GM18498 (cell line): ENCODE data around the gene WSCD2.

Source experiments
- ATAC-seq: cut with Tn5 transposase; IDR thresholded peaks from one replicate; pipeline ENCODE4 v1.9.1; 2021; ENCODE audit warnings: mild to moderate bottlenecking, moderate library complexity; ENCODE audit not compliant: unreplicated experiment

Gene WSCD2

GRCh38 chr12:108106599-108106998, 22.5 kb upstream of the WSCD2 start:
- no peak for ATAC-seq

GRCh38 chr12:108107293-108107692, 21.8 kb upstream of the WSCD2 start:
- ATAC-seq, result no peak

- ATAC-seq, result no peak
These were observed 19.6 kb upstream of the WSCD2 start for GRCh38 chr12:108109504-108109903.

- ATAC-seq, result no peak
These were observed 19.1 kb upstream of the WSCD2 start for GRCh38 chr12:108109954-108110353.

GRCh38 chr12:108110844-108111243, 18.2 kb upstream of the WSCD2 start:
- ATAC-seq, result no peak

GRCh38 chr12:108112832-108113556, 16.1 kb upstream of the WSCD2 start:
- no peak for ATAC-seq

GRCh38 chr12:108115123-108116121, 13.7 kb upstream of the WSCD2 start:
- no peak for ATAC-seq

- ATAC-seq, result no peak
These were observed 12.8 kb upstream of the WSCD2 start for GRCh38 chr12:108116254-108116653.

GRCh38 chr12:108116699-108117098, 12.4 kb upstream of the WSCD2 start:
- ATAC-seq, result no peak

- no peak for ATAC-seq
These were observed 11.8 kb upstream of the WSCD2 start for GRCh38 chr12:108117163-108117849.

- ATAC-seq, result no peak
These were observed 11.2 kb upstream of the WSCD2 start for GRCh38 chr12:108117902-108118301.

GRCh38 chr12:108119126-108119973, 9.7 kb upstream of the WSCD2 start:
- peak; percentile 65 for ATAC-seq

- ATAC-seq, result no peak
These were observed 8.9 kb upstream of the WSCD2 start for GRCh38 chr12:108119974-108120862.

- ATAC-seq, result no peak
These were observed 8.3 kb upstream of the WSCD2 start for GRCh38 chr12:108120863-108121165.

GRCh38 chr12:108121320-108121719, 7.8 kb upstream of the WSCD2 start:
- no peak for ATAC-seq

- ATAC-seq, result no peak
These were observed 7.2 kb upstream of the WSCD2 start for GRCh38 chr12:108121728-108122471.

GRCh38 chr12:108122644-108123043, 6.4 kb upstream of the WSCD2 start:
- ATAC-seq, result no peak

GRCh38 chr12:108123402-108123801, 5.7 kb upstream of the WSCD2 start:
- ATAC-seq, result no peak

GRCh38 chr12:108125073-108125472, 4.0 kb upstream of the WSCD2 start:
- ATAC-seq, result no peak
